GM18498 (cell line): ENCODE measurements around the gene CPHXL2.

ENCODE experiments used
- ATAC-seq: cut with Tn5 transposase; IDR thresholded peaks from one replicate; pipeline ENCODE4 v1.9.1; 2021; ENCODE audit warnings: mild to moderate bottlenecking, moderate library complexity; ENCODE audit not compliant: unreplicated experiment

CPHXL2 gene

GRCh38 chr16:75644240-75645012 is 32.4 kb downstream of the CPHXL2 start:
- no peak for ATAC-seq

DNA sequence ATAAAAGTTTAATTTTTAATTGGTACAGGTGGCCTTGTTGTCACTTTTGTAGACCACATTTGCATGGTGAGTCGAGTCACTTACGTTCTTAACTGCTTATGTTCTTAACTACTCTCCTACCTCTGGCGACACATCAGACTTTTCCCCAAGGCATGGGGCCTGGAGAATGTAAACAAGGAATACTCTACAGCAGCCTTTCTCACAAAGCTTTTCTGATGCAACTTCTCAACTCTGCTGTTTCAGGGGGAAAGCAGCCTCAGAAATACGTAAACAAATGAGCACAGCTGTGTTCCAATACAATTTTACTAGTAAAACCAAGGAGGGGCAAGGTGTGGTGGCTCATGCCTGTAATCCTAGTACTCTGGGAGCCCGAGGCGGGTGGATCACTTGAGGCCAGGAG is 36.2 kb downstream of the CPHXL2 start:
- no peak for ATAC-seq

GRCh38 chr16:75635036-75635435 is 41.8 kb downstream of the CPHXL2 start:
- no peak for ATAC-seq

GRCh38 chr16:75632857-75633256 is 44.0 kb downstream of the CPHXL2 start:
- no peak for ATAC-seq

DNA sequence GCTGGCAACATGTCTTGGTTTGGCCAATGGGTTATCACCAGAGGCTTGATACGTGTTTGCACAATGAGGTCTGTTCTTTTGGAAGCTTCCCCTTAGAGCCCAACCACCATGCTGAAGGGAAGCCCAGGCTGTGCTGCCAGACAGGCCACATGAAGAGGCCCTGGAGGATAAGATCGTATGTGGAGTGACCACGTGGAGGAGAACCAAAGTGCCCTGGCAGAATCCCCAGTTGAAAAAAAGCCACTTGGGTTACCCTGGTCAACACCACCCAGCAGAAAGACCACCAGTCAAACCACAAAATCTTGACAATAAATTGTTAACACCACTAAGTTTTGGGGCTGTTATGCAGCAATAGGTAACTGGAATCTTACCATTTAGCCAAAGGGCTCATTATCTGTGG is 46.8 kb downstream of the CPHXL2 start:
- no peak for ATAC-seq

- no peak for ATAC-seq
Observed at GRCh38 chr16:75629132-75629531, 47.7 kb downstream of the CPHXL2 start.

DNA sequence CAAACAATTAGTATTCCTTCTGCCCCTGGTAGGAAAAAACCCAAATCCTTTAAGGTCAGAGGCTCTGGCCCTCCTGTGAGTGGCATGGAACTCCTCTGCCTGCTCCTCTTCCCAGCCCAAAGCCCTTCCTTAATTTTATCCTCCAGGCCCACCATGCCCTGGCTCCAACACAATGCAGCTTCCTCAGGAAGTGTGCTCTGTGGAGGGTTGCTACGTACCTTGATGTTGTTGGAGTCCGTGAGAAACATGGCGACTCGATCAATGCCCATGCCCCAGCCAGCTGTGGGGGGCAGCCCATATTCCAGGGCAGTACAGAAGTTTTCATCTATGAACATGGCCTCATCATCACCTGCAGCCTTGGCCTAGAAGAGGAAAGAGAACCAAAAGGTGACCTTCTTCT is 48.5 kb downstream of the CPHXL2 start:
- no peak for ATAC-seq

GRCh38 chr16:75627851-75628250 is 49.0 kb downstream of the CPHXL2 start:
- no peak for ATAC-seq

GRCh38 chr16:75626806-75627205 is 50.0 kb downstream of the CPHXL2 start:
- no peak for ATAC-seq

- no peak for ATAC-seq
Observed at GRCh38 chr16:75624921-75625334, 51.9 kb downstream of the CPHXL2 start.

DNA sequence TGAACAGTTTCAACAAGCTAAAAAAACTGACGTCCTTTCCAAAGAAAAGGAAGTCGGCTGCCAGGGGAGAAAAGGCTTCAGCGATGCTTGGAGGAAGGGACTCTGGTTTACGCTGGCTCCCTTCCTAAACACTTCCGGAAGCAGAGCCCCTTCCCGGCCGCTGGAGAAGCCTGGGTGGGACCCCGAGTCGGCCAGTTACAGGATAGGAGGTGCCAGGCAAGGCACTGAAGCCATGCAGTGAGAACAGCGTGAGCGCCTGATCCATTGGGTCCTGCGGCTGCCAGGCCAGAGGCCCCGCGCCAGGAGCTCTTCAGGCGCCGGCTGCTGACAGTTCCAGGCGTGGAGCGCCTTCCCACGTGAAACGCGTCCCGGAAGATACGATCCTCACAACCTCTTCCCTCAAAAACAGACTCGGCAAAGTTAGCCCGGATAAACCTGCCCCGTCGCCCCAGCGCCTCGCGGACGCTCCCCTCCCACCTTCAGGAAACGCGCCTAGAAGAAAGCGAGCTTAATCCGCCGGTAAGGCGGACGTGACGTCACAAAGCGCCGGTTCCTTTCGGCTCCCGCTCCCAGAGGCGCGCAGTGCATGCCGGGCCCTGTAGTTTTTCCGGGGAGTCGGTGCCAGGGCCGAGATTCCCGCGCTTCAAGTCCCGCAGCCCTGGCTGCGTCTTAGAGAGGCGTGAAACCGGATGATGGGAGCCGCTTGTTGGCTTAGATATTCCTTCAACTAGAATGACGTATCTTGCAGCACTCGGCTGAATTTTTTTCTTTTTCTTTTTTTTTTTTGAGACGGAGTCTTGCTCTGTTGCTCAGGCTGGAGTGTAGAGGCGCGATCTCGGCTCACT is 53.8 kb downstream of the CPHXL2 start, which contains the start of gene ADAT1:
ADAT1 (minus strand) TSS at position 521 of the 845 bp plus-strand sequence. CDS start 2,482 bp downstream, outside the sequence.
- peak; percentile 97 for ATAC-seq

DNA sequence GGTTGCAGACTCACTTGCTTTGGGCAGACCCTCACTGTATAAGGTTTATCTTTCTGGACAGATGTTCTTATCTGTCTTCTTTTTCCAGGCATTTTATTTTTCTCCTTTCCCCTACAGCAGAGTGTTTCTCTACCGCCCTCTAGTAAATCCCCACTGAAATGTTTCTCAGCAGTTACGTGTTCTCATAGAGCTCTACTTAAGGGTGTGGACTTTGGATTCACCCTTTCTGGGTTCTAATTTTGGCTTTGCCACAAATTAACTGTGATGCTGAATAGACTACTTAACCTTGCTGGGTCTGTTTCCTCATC is 55.7 kb downstream of the CPHXL2 start:
- ATAC-seq = no peak

DNA sequence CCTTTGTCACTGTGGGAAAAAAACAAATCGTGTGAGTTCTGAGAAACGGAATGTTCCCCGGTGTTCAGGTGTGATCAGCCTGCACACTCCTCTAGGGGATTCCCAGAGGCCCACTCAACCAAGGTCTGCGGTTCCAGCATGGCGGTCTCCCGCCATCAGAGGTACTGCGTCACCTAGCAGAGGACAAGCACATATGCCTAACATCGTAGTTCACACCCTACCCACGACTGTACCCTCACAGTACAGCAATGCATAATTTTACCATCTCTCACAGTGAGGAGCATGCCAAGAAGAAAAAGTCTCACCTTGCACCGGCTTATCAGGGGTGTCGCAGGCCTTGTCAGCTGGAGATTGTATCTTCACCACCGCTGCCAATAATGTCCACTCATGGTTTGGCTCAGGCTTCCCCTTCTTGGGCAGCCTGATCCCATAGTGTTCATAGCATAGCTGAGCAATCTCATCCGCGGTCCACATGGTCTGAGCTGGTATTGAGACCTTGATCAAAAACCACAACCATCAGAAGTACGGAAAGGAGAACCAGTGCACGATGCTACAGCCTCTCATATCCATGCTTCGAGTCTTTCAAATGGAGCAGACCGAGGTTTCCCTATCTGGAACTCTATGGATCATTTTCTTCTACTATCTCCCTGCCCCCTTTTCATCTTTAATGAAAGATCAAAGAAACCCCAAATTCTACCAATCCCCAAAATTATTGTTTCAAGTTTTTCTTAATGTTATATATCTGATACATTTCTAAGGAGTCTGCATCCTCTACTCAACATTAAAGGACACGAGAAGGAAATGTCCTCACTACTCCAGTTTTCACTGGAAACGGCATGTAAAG is 56.3 kb downstream of the CPHXL2 start:
- ATAC-seq = no peak

- ATAC-seq = no peak
Observed at GRCh38 chr16:75618780-75619179, 58.0 kb downstream of the CPHXL2 start.

DNA sequence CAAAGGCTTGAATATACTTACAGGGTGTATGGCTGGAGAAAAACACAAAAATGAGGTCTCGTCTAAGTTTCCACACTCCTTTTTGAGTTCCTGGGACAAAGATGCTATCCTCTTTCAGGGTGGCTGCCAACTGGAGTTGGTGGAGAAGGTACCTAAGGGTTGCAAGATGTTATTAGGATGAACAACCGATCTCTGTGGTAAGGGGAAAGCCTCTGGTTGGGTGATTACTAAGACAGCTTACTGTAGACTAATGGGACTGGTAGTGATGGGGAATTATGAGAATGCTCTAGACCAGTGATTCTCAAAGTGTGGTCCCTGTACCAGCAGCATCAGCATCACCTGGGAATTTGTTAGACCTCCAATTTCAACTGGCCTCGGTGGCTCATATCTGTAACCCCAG is 59.7 kb downstream of the CPHXL2 start:
- ATAC-seq = no peak

GRCh38 chr16:75616521-75617010 is 60.2 kb downstream of the CPHXL2 start:
- no peak for ATAC-seq

DNA sequence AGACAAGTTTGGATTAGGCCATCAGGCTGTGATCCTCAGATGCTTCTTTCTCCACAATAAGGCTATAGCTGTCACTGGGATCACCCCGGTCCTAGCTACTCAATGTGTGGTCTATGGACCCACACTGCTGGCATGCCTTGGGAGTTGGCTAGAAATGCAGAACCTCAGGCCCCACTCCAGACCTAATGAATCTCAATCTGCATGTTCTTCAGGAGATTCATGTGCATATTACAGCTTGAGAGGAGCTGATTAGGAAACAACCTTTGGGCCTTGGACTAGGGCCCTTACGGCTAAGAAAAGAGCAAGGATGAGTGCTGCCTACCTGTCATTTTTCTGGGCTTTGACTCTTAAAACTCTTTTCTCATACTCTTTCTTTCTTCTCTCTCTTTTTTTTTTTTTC is 61.2 kb downstream of the CPHXL2 start:
- ATAC-seq = no peak

DNA sequence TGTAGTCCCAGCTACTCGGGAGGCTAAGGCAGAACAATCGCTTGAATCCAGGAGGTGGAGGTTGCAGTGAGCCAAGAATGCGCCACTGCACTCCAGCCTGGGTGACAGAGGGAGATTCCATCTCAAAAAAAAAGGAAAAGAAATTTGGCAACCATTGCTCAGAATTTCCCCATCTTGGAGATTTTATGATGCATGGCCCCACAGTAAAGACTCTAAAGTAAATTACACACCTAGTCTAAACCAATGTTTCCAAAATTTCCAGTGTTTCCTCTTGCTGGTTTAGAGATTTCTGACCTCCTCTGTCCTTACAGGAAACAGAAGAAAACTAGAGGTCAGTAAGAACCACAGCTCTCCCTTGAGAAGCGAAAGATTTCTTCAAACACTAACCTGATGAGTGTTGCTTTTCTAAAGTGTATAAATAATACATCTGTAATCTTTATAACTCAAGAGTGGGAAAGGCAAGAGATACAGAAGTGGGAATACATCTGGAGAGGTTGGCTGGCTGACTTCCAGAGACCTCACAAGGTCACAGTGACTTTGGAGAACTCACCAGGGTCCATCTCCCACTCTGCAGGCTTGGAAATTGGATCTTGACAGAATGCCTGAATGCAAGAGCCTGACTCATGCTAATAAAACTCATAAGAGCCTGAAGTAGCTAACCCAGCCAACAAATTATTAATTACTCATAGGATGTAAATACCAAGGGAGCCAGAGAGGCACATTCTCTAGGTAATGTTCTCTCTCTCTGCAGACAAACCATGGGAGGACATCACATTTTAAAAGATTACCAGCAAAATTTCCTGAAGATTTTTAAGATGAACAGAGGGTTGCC is 62.5 kb downstream of the CPHXL2 start:
- no peak for ATAC-seq
